ENCODE results near the gene MYO1D.
"Not testable (repeated sequence)": the region's sequence is repeated elsewhere in the genome, so short reads cannot be mapped to it uniquely, and the experiment has no call there.

MYO1D gene

DNA sequence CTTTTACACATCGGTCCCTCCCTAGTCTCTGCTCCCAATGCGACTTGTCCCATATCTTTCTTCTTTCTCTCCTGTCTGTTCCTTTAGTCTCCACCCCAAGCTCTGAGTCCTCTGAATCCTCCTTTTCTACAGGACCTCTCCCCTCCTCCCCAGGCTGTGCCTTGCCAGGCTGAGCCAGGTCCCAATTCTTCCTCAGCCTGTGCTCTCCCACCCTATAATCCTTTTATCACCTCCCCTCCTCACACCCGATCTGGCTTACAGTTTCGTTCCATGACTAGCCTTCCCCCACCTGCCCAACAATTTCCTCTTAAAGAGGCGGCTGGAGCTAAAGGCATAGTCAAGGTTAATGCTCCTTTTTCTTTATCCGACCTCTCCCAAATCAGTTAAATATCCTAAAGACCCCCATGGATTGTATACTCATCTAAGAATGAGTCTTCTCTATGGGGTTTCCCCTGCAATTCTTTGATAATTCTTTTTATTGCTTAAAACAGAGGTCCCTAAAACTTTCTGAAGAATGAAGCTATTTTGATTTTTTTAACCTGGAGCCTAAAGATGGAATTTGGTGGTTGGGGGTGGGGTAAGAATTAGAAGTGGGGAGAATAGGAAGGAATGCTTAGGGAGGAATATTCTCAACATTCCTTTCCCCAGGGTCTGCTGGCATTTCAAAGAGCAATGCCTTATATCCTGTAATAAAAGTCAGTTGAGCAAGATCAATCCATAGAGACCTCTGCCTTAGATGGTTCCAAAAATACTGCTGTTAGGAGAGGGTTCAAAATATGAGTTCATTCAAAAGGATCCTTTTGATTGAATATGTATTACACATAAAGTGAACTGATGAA is 102.8 kb downstream of the MYO1D start:
- DNase-seq (ENCODE audit: low spot score): no peak

GRCh38 chr17:32772453-32773025 is 104.4 kb downstream of the MYO1D start:
- no peak for DNase-seq (ENCODE audit: low spot score)

DNA sequence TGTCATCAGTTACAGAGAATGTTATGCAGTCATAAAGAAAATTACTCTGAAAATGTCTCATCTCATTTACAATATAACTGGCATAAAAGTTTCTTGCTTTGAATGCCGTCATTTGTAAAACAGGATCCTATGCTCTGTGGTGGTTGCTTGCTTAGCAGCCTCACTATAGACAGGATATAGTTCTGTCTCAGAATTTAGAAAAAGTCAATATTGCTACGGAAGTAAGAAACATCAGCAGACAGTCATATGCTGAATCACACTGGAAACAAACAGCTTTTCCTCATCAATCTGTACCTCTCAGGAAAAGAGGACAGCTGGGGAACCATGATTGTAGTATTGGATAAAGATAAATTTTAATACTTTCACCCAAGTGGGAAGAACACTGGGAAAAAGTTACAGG is 105.5 kb downstream of the MYO1D start:
- DNase-seq (ENCODE audit: low spot score): no peak

DNA sequence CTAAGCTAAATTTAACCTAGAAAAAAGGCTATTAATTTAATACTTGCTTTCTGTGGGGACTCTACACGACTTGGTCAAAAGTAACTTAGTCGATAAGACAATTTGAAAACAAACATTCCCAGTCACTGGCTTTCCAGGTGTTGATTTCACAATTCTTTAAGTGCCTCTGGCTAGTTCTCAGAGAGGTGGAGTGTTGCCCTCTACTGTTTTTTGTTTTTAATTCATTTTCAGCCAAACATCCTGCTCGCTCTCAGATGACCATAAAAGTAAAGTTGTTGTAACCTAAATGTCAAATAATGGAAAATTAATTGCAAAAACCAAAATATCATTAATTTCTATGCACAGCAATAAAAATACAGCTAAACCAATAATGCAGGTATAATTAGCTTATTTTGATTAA is 107.1 kb downstream of the MYO1D start:
- no peak for DNase-seq (ENCODE audit: low spot score)

GRCh38 chr17:32763855-32764439 is 113.0 kb downstream of the MYO1D start:
- DNase-seq (ENCODE audit: low spot score): no peak

DNA sequence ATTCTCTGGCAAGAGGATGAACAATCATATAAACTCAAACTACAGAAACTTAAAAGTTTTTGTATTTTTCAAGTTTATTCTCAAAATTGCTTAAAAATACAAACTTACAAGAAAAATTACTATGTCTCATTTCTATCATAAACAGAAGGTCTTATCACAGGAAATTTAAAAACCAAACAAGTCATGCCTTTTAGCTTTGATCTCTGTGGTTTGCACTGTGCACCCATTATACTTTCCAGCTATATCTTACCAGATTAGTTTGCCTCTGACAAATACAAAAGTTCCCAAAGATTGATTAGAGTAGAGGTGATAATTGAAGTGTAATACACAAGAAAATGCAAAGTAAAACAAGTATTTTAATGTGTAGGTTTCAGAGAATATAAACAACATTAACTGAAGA is 117.4 kb downstream of the MYO1D start:
- no peak for DNase-seq (ENCODE audit: low spot score)

DNA sequence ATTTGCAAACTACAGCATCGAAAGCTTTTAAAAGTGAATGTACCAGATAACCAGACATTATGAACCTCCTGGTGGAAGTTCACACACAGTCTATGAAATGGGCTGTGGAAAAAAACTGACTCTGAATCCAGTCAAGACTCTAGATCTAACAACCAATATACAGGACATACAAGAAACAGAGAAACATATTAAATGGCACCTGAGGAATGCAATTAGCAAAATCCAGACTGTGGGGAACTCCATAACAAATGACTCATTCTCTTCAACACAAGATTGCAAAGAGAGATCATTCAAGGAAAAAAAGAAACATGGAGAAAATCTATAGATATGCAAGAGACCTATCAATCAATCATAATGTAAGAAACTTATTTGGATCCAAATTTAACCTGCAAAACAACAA is 119.0 kb downstream of the MYO1D start:
- DNase-seq (ENCODE audit: low spot score): no peak

GRCh38 chr17:32756696-32757095 is 120.2 kb downstream of the MYO1D start:
- no peak for DNase-seq (ENCODE audit: low spot score)

DNA sequence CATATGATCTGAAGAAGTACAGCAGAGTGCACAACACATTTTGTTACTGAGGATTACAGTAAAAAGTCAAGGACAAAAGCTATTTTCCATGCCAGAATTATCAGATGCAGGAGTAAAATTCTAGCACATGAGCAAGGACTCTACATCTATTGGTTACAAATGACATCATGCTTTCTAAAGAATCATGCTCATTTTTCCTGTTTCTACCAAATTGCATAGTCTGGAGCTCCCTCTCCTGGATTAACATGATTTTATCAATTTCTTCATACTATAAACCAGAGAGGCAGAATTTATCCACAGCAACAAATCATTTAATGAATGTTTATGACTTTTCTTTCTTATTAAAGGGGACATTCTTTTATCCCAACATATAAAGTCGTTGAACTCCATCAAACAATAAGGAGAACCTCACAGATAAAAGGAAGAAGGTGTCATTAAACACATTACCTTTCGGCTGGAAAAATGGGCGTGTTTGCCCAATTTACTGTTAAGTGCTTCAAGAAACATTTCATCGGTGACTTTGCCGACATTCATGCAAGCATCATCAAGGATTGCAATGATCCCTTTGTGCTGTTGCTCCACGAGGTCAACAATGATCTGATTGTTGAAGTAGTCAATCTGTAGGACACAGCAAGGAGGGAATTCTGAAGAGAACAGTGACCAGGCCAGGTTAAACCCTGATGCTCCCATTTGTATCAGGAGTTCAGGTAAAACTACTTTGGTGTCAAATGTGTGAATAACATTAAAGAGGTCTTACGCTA is 121.7 kb downstream of the MYO1D start:
- peak; percentile 48 for DNase-seq (ENCODE audit: low spot score)

DNA sequence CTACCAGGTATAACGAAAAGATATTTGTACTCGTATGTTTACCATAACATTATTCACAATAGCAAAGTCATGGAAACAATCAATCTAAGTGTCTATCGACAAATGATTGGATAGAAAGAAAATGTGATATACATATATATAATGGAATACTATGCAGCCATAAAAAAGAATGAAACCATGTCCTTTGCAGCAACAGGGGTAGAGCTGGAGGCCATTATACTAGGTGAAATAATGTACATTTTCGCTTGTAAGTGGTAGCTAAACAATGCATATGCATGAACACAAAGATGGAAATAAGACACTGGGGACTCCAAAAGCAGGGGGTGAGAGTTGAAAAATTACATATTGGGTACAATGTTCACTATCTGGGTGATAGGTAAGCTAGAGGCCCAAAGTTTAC is 124.0 kb downstream of the MYO1D start:
- DNase-seq (ENCODE audit: low spot score): no peak

DNA sequence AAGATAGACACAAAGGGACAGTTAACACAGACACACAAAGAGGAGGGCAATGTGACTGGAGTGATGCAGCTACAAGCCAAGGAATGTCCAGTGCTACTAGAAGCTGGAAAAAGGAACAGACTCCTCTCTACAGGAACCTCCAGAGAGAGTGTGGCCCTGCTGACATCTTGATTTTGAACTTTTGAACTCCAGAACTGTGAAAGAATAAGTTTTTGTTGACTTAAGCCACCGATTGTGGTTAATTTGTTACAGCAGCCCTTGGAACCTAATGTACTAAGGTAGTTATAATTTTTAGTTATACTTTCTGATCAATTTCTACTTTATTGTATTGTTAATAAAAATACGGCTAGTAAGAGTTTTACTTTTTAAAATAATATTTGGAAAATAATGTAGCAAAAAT is 129.1 kb downstream of the MYO1D start:
- DNase-seq (ENCODE audit: low spot score): no peak

- no peak for DNase-seq (ENCODE audit: low spot score)
Observed at GRCh38 chr17:32746698-32747097, 130.2 kb downstream of the MYO1D start.

GRCh38 chr17:32746280-32746679 is 130.6 kb downstream of the MYO1D start:
- no peak for DNase-seq (ENCODE audit: low spot score)

DNA sequence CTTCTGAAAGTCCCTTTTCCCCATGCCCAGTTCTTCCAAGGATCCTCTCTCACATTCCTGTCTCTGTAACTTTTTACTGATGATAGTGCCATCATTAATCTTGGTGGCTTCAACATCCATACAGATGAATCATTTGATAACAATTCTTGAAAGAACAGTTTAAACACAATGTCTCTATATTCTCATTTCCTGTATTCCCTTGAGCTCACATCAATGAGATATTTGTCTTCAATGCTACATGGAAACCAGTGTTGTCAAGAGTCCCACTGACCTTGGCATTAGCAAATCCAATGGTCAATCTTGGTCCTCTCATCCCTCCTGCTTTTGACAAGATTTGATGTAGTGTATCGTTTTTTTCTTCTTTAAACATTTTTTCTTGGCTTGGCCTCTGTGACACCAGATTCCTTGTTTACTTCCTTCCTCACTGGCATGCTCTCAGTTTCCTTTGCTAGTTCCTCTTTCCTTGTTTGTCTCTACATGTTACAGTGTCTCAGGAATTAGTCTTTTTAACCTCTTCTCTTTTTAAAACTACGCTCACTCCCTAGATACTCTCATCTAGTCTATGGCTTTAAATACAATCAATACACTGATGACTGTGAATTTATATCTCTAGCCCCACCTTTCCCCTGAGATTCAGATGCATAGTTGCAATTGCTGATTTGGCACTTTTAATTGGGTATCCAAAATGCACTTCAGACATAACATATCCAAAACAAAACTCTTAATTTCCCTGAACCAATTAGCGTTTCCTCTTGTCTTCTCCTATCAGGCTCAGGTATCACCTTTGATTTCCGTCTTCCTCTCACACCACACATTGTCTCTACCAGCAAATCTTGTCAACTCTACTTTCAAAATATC is 134.0 kb downstream of the MYO1D start:
- no peak for DNase-seq (ENCODE audit: low spot score)

DNA sequence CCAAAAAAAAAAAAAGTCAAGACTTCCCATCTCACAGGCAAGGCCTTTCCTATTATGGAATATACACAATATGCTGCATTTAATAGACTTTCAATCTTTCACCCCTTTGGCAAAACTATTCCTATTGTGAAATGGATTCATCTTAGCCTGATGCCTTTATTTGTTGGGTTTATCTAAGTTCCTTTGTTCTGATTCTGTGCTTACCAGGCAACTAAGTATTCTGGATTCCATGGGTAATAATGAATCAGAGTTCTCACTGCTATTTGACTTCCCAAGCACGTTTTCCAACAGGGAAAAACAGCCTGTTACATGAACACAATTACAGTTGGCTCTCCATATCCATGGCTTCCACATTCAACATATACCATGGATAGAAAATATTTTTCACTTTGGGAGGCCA is 135.5 kb downstream of the MYO1D start:
- no peak for DNase-seq (ENCODE audit: low spot score)

- no peak for DNase-seq (ENCODE audit: low spot score)
Observed at GRCh38 chr17:32739722-32740121, 137.2 kb downstream of the MYO1D start.

GRCh38 chr17:32739151-32739550 is 137.8 kb downstream of the MYO1D start:
- DNase-seq (ENCODE audit: low spot score): not testable (repeated sequence)

DNA sequence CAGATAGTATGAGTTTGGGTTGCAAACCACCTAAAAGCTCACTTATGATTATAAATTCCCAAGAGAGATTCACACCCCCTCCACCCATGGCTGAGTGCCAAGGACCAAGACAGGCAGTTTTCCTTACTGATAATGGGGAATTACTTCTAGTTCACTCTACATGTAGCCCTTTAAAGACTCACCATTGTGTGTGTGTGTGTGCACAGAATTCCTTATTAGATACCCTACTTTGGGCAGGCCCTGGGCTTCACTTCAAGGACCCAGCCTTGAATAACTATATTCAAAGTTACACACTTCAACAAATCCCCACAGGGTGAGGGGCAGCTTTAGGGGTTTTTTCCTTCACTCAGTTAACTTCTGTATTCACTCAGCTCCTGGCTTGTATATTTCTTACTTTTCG is 143.5 kb downstream of the MYO1D start:
- DNase-seq (ENCODE audit: low spot score): no peak

DNA sequence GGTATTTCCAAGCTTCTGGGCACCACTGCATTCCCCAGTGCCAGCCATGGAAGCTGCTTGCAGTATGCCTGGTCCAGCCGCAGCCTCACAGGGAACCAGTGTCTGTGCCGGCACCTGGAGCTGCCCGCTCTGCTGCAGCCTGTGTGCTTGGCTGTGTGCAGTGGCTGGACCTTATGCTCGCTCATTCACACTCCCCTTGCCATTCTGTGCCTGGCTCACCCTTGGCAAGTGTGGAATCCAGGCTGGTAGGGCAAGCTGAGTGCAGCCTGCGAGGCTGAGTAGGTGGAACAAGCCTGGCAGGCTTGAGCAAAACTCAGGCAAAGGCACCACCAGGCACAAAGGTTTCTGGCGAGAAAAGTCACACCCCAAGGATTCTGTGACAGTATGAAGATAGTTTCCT is 144.0 kb downstream of the MYO1D start:
- DNase-seq (ENCODE audit: low spot score): no peak

DNA sequence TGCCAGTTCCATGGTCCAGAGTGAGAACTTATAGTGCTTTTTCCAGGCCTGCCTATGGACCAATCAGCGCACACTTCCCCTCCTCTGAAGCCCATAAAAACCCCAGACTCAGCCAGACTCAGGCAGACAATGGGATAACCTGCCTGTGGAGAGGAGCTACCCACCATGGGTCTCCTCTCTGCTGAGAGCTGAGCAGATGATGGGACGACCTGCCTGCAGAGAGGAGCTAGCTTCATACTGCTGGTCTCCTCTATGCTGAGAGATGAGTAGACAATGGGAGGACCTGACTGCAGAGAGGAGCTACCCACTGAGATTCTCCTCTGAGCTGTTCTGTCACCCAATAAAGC is 144.7 kb downstream of the MYO1D start:
- DNase-seq (ENCODE audit: low spot score): no peak

DNA sequence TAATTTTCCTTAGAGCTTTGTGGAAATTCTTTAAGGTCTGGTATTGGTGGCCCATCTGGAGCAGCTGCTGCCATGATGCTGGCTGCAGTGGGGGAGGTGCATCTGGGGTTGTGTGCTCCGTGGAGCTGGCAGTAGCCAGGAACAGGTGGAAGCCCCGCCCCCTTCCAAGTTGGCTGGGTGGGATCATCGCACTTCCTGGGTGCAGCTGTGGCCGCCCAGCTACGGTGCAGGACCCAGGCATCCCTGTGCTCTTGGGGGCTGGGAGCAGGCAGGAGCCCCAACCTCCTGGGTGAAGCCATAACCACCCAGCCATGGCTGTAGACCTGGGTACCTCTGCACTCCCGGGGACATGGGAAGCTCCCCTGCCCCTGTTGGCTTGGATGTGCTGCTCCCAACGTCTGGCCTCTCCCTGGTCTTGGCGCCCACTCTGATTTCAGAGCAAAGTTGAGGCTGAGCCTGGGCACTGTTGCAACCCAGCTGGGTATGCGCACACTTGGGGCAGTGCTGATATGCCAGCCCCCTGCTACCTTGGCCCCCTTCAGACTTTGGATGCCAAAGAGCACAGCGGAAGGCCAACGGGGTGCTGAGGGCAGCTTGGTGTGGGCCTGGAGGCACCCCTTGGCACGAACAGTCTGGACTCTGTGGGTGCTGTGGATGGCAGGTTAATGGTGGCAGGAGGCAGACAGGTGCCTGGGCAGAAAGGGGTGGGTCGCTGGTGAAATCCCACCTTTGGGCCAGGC is 145.2 kb downstream of the MYO1D start:
- no peak for DNase-seq (ENCODE audit: low spot score)
